K562 (cell line): ENCODE measurements around the gene SETD1B. TPM values are rescaled to one million over a fixed set of nuclear protein-coding genes. Genes with fewer than 3 reads are reported as not detected.

Experiments
- BMI1 ChIP-seq: fragments of 150-350 bp; IDR thresholded peaks from 2 replicates; pipeline ENCODE4 v1.6.1; 2014; ENCODE audit warnings: low read length
- C11orf30 ChIP-seq: fragments of 450-650 bp; IDR thresholded peaks from 2 replicates; pipeline ENCODE4 v1.6.1; 2016; ENCODE audit warnings: low read depth, mild to moderate bottlenecking
- CHD2 ChIP-seq: IDR thresholded peaks from 2 replicates; pipeline ENCODE4 v1.6.1; 2011; ENCODE audit warnings: low read depth, low read length
- DIDO1 ChIP-seq: fragments of 450-650 bp; IDR thresholded peaks from 2 replicates; pipeline ENCODE4 v1.6.1; 2016; ENCODE audit warnings: low read depth, missing biosample characterization, missing genetic modification characterization
- ESRRB ChIP-seq: fragments of 250-450 bp; sonication (Bioruptor Pico); IDR thresholded peaks from 2 replicates; pipeline ENCODE4 v1.5.0; 2020; ENCODE audit warnings: mild to moderate bottlenecking, moderate library complexity, borderline replicate concordance
- FOXK2 ChIP-seq, 2 experiments: fragments of 450-650 bp; IDR thresholded peaks in 1 of 2; conservative IDR thresholded peaks in 1 of 2; 2 replicates each; pipeline ENCODE4 v1.6.1; 2016; ENCODE audit warnings: low read depth in 2 of 2, mild to moderate bottlenecking in 1 of 2
- GTF2A2 ChIP-seq: IDR thresholded peaks from 2 replicates; pipeline ENCODE4 v1.6.1; 2016; ENCODE audit warnings: mild to moderate bottlenecking, missing genetic modification characterization, missing compliant biosample characterization
- GTF2E2 ChIP-seq: fragments of 200-800 bp; sonication (Bioruptor generic); IDR thresholded peaks from 2 replicates; pipeline ENCODE4 v1.6.1; 2016; ENCODE audit warnings: missing genetic modification characterization, missing compliant biosample characterization
- HCFC1 ChIP-seq: IDR thresholded peaks from 2 replicates; pipeline ENCODE4 v1.6.1; 2012; ENCODE audit warnings: low read depth, low read length, improper control_type of control experiment
- KAT2B ChIP-seq: IDR thresholded peaks from one replicate; pipeline ENCODE4 v1.6.1; 2012; ENCODE audit warnings: low read depth, mild to moderate bottlenecking, control low read depth, inconsistent platforms, low read length, moderate library complexity
- KLF10 ChIP-seq: fragments of 250-450 bp; sonication (Bioruptor Pico); IDR thresholded peaks from 2 replicates; pipeline ENCODE4 v1.6.1; 2021; ENCODE audit warnings: matching md5 sums
- NCOR1 ChIP-seq: fragments of 450-650 bp; IDR thresholded peaks from 2 replicates; pipeline ENCODE4 v1.6.1; 2016; ENCODE audit warnings: mild to moderate bottlenecking, moderate library complexity
- OTX1 ChIP-seq: fragments of 450-650 bp; formaldehyde crosslinking; IDR thresholded peaks from 2 replicates; pipeline ENCODE4 v1.4.0; 2022; ENCODE audit warnings: mild to moderate bottlenecking
- PCBP1 ChIP-seq: fragments of 200-400 bp; formaldehyde crosslinking; IDR thresholded peaks from 2 replicates; pipeline ENCODE4 v1.6.1; 2018; ENCODE audit warnings: mild to moderate bottlenecking, low read depth, low read length; ENCODE audit not compliant: poor library complexity, severe bottlenecking
- PCBP2 ChIP-seq: fragments of 200-400 bp; formaldehyde crosslinking; IDR thresholded peaks from 2 replicates; pipeline ENCODE4 v1.6.1; 2018; ENCODE audit warnings: low read length, low read depth, mild to moderate bottlenecking, moderate library complexity; ENCODE audit not compliant: poor library complexity, severe bottlenecking
- POLR2AphosphoS5 ChIP-seq: IDR thresholded peaks from 2 replicates; pipeline ENCODE4 v1.6.1; 2011; ENCODE audit warnings: mild to moderate bottlenecking, low read depth, low read length, moderate library complexity; ENCODE audit not compliant: control insufficient read depth, insufficient read depth
- PRMT5 ChIP-seq: sonication (generic); formaldehyde crosslinking; IDR thresholded peaks from 2 replicates; pipeline ENCODE4 v1.5.0; 2020; ENCODE audit warnings: missing genetic modification reagents
- PRPF4 ChIP-seq: fragments of 200-400 bp; formaldehyde crosslinking; IDR thresholded peaks from one replicate; pipeline ENCODE4 v1.6.1; 2017; ENCODE audit warnings: low read length, low read depth, mild to moderate bottlenecking; ENCODE audit not compliant: insufficient read depth, poor library complexity, severe bottlenecking
- RBM34 ChIP-seq: fragments of 200-400 bp; formaldehyde crosslinking; IDR thresholded peaks from 2 replicates; pipeline ENCODE4 v1.6.1; 2018; ENCODE audit warnings: low read length, borderline replicate concordance; ENCODE audit not compliant: insufficient read depth
- SMAD2 ChIP-seq: fragments of 150-350 bp; IDR thresholded peaks from 2 replicates; pipeline ENCODE4 v1.6.1; 2014; ENCODE audit warnings: low read depth, mild to moderate bottlenecking, low read length
- TAL1 ChIP-seq: fragments of 450-650 bp; IDR thresholded peaks from 2 replicates; pipeline ENCODE4 v1.6.1; 2016; ENCODE audit warnings: mild to moderate bottlenecking
- TARDBP ChIP-seq: fragments of 450-650 bp; IDR thresholded peaks from 2 replicates; pipeline ENCODE4 v1.6.1; 2016
- ZBTB7A ChIP-seq: IDR thresholded peaks from 2 replicates; pipeline ENCODE4 v1.6.1; 2011; ENCODE audit warnings: low read depth, mild to moderate bottlenecking, low read length, moderate library complexity, borderline replicate concordance; ENCODE audit not compliant: control insufficient read depth
- ZNF143 ChIP-seq: sonication (generic); formaldehyde crosslinking; IDR thresholded peaks from 2 replicates; pipeline ENCODE4 v1.9.0; 2022; ENCODE audit warnings: mild to moderate bottlenecking, missing genetic modification reagents
- ZNF239 ChIP-seq: fragments of 250-450 bp; sonication (Bioruptor Pico); IDR thresholded peaks from 2 replicates; pipeline ENCODE4 v1.4.0; 2020; ENCODE audit warnings: mild to moderate bottlenecking
- ZNF3 ChIP-seq: fragments of 250-450 bp; sonication (Bioruptor Pico); IDR thresholded peaks from 2 replicates; pipeline ENCODE4 v1.5.0; 2021; ENCODE audit warnings: mild to moderate bottlenecking, moderate library complexity
- ZNF699 ChIP-seq: fragments of 250-450 bp; sonication (Bioruptor Pico); IDR thresholded peaks from 2 replicates; pipeline ENCODE4 v1.8.0; 2021; ENCODE audit warnings: mild to moderate bottlenecking, moderate library complexity; ENCODE audit not compliant: insufficient replicate concordance
- ZNF76 ChIP-seq: fragments of 250-450 bp; sonication (Bioruptor Pico); IDR thresholded peaks from 2 replicates; pipeline ENCODE4 v1.4.0; 2020; ENCODE audit warnings: mild to moderate bottlenecking, moderate library complexity, borderline replicate concordance
- polyA plus RNA-seq, 8 experiments: library from polyadenylated mRNA; depleted of rRNA in 4 of 8; stranded (reverse) in 5 of 8; unstranded in 3 of 8; fragments of >200 nt; fragmentation: Nextera tagmentation in 2 of 8; fragmentation: Illumina TruSeq in 1 of 8; extraction: Ambion mirVana in 2 of 8; extraction: Trizol in 1 of 8; gene quantifications; 2 replicates each; pipeline versions ENCODE4 v1.2.1 to v1.2.3, GENCODE V29; 2011 to 2014; ENCODE audit warnings: inconsistent platforms in 1 of 8, missing spikeins in 1 of 8
- total RNA-seq, 7 experiments: library from RNA; depleted of rRNA in 6 of 7; stranded (reverse); fragments of >200 nt in 6 of 7; fragmentation: Illumina TruSeq in 2 of 7; extraction: Trizol in 2 of 7; gene quantifications; 2 replicates each; pipeline versions ENCODE4 v1.2.1 to v1.2.3, GENCODE V29; 2011 to 2021; ENCODE audit warnings: low replicate concordance in 1 of 7
- TF ChIP-seq, protein P1 (sequence below), 2 experiments: fragments of 200-800 bp in 1 of 2; sonication (Bioruptor generic) in 1 of 2; sonication (generic) in 1 of 2; formaldehyde crosslinking in 1 of 2; IDR thresholded peaks in 1 of 2; conservative IDR thresholded peaks in 1 of 2; 2 replicates each; pipeline versions ENCODE4 v1.5.0 to v1.6.1; 2016 to 2020; ENCODE audit warnings: missing compliant biosample characterization in 1 of 2, missing genetic modification characterization in 1 of 2, missing genetic modification reagents in 1 of 2
- TF ChIP-seq, protein P2 (sequence below): fragments of 450-650 bp; IDR thresholded peaks from 2 replicates; pipeline ENCODE4 v1.6.1; 2016; ENCODE audit warnings: missing biosample characterization, missing genetic modification characterization

Gene SETD1B
- total and polyA plus RNA-seq, 9 of the 15 experiments (the other 6 are each of a cell fraction or from before 2014, with no cell fraction given): 0.48 to 26.6 (median 2.3) TPM

DNA sequence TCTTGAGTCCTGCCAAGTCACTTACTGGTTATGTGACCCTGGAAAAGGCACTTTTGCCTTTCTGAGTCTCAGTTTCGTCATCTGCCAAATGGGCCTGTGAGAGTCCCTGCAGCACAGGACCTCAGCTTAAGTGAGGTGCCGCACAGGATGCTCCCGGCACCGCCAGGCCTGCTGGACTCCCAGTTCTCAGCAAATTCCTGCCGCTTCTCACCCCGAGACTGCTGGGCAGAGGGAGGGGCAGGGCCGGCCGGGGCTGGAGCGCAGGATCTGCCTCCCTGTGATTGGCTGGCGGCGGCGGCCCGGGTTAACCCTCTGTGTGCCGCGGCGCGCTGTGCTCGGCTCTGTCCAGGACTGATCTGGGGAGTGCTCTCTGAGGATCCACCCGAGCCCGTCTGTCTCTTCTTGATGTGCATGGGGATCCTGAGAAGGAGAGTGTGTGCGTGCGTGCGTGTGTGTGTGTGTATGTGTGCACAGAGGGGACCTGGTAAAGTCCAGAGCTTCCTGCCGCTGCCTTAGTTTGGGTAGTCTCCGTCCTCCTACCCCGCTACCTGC, 8.6 kb downstream of the SETD1B start (continued):
- TF ChIP-seq SMAD2 (no peak), HCFC1 (no peak), ZNF3 (CRISPR knock-in tag) (no peak), ZNF143 (CRISPR knock-in tag) (no peak), PRPF4 (no peak), FOXK2 (conservative IDR thresholded peaks at IDR 0.05 in 1 of 2, IDR thresholded peaks at IDR 0.05 in 1 of 2; ENCODE audit: low read depth in 2 of 2) (no peak), TARDBP (no peak; the same call in 1 of the 2 replicates), C11orf30 (no peak), ZBTB7A (no peak), KLF10 (CRISPR knock-in tag) (no peak), RBM34 (no peak), PRMT5 (no peak), OTX1 (CRISPR knock-in tag) (no peak), TAL1 (no peak), PCBP1 (no peak), ZNF239 (CRISPR knock-in tag) (no peak), POLR2AphosphoS5 (no peak), ESRRB (no peak), ZNF699 (CRISPR knock-in tag) (no peak), NCOR1 (no peak), GTF2E2 (tag) (no peak), ZNF76 (CRISPR knock-in tag) (no peak), CHD2 (no peak), DIDO1 (tag) (no peak), GTF2A2 (tag) (no peak), BMI1 (no peak), PCBP2 (no peak), KAT2B (no peak)
- TF ChIP-seq, protein P1, sequence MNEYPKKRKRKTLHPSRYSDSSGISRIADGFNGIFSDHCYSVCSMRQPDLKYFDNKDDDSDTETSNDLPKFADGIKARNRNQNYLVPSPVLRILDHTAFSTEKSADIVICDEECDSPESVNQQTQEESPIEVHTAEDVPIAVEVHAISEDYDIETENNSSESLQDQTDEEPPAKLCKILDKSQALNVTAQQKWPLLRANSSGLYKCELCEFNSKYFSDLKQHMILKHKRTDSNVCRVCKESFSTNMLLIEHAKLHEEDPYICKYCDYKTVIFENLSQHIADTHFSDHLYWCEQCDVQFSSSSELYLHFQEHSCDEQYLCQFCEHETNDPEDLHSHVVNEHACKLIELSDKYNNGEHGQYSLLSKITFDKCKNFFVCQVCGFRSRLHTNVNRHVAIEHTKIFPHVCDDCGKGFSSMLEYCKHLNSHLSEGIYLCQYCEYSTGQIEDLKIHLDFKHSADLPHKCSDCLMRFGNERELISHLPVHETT (CRISPR knock-in tag; conservative IDR thresholded peaks at IDR 0.05 in 1 of 2, IDR thresholded peaks at IDR 0.05 in 1 of 2): peak in 1 of 2 experiments; percentile 70; a peak in 1 of 4 replicates
- TF ChIP-seq, protein P2, sequence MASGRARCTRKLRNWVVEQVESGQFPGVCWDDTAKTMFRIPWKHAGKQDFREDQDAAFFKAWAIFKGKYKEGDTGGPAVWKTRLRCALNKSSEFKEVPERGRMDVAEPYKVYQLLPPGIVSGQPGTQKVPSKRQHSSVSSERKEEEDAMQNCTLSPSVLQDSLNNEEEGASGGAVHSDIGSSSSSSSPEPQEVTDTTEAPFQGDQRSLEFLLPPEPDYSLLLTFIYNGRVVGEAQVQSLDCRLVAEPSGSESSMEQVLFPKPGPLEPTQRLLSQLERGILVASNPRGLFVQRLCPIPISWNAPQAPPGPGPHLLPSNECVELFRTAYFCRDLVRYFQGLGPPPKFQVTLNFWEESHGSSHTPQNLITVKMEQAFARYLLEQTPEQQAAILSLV (tag): no peak
